Fibroblast of lung (primary cell): ENCODE results near the gene ACP5. TPM values are rescaled to one million over a fixed set of nuclear protein-coding genes. Genes with fewer than 3 reads are reported as not detected.
"Not testable (repeated sequence)": the region's sequence is repeated elsewhere in the genome, so short reads cannot be mapped to it uniquely, and the experiment has no call there.

Experiments
- DNase-seq, 2 donors: peaks; one replicate each; pipeline versions ENCODE4 v3.0.0 to v3.0.0-alpha.2; 2010; ENCODE audit warnings: low read depth in 2 of 2
- H2AFZ ChIP-seq: 2 replicates; pipeline ENCODE4 v1.5.1; 2012; ENCODE audit warnings: low read length, control low read depth, inconsistent platforms
- H3K27ac ChIP-seq: 2 replicates; pipeline ENCODE4 v1.5.1; 2011; ENCODE audit warnings: low read length, control low read depth; ENCODE audit not compliant: insufficient read depth
- H3K27me3 ChIP-seq: 2 replicates; pipeline ENCODE4 v1.5.1; 2011; ENCODE audit warnings: mild to moderate bottlenecking, low read length; ENCODE audit not compliant: control insufficient read depth, insufficient read depth
- H3K36me3 ChIP-seq: 2 replicates; pipeline ENCODE4 v1.5.1; 2011; ENCODE audit warnings: low read length; ENCODE audit not compliant: control insufficient read depth, insufficient read depth
- H3K4me1 ChIP-seq: 2 replicates; pipeline ENCODE4 v1.5.1; 2011; ENCODE audit warnings: low read length; ENCODE audit not compliant: control insufficient read depth, insufficient read depth; ENCODE audit errors: extremely low read depth
- H3K4me2 ChIP-seq: 2 replicates; pipeline ENCODE4 v1.5.1; 2011; ENCODE audit warnings: low read length, control low read depth; ENCODE audit not compliant: insufficient read depth; ENCODE audit errors: extremely low read depth
- H3K4me3 ChIP-seq, 4 experiments: fragments of 200-600 bp in 1 of 4; sonication (generic) in 1 of 4; replicated peaks in 1 of 4; 2 replicates each; pipeline ENCODE4 v1.5.1; 2011 to 2016; ENCODE audit warnings: low read length in 4 of 4, low read depth in 3 of 4, mild to moderate bottlenecking in 3 of 4, control low read depth in 2 of 4, inconsistent platforms in 1 of 4, mixed read lengths in 1 of 4; ENCODE audit not compliant: insufficient read depth in 1 of 4; ENCODE audit errors: control extremely low read depth in 1 of 4
- H3K79me2 ChIP-seq: 2 replicates; pipeline ENCODE4 v1.5.1; 2012; ENCODE audit warnings: mild to moderate bottlenecking, low read length, inconsistent platforms; ENCODE audit not compliant: control insufficient read depth, insufficient read depth
- H3K9ac ChIP-seq: 2 replicates; pipeline ENCODE4 v1.5.1; 2011; ENCODE audit warnings: mild to moderate bottlenecking, low read length, control low read depth; ENCODE audit not compliant: insufficient read depth
- H3K9me3 ChIP-seq: 2 replicates; pipeline ENCODE4 v1.5.1; 2012; ENCODE audit warnings: low read depth, low read length; ENCODE audit not compliant: control insufficient read depth, insufficient read depth
- H4K20me1 ChIP-seq: 2 replicates; pipeline ENCODE4 v1.5.1; 2011; ENCODE audit warnings: low read length; ENCODE audit not compliant: control insufficient read depth, insufficient read depth; ENCODE audit errors: extremely low read depth
- EZH2 ChIP-seq: IDR thresholded peaks from 2 replicates; pipeline ENCODE4 v1.5.1; 2012; ENCODE audit warnings: low read length, control low read depth, mild to moderate bottlenecking; ENCODE audit errors: missing control alignments
- polyA plus RNA-seq, 2 donors: library from polyadenylated mRNA; depleted of rRNA in 1 of 2; stranded (reverse) in 1 of 2; unstranded in 1 of 2; fragments of >200 nt; gene quantifications; 2 replicates each; pipeline ENCODE4 v1.2.1, GENCODE V29; 2011 to 2012; ENCODE audit warnings: missing spikeins in 1 of 2
- total RNA-seq: library from RNA; depleted of rRNA; stranded (reverse); fragments of >200 nt; gene quantifications from 2 replicates; pipeline ENCODE4 v1.2.1, GENCODE V29; 2014
- TF ChIP-seq, protein P1 (sequence below), 2 donors: IDR thresholded peaks in 1 of 2; conservative IDR thresholded peaks in 1 of 2; 1 replicate in 1 of 2; 2 replicates in 1 of 2; pipeline ENCODE4 v1.5.1; 2011 to 2012; ENCODE audit warnings: low read length in 2 of 2, control low read depth in 1 of 2, inconsistent platforms in 1 of 2, low read depth in 1 of 2, mild to moderate bottlenecking in 1 of 2

Gene ACP5
- total and polyA plus RNA-seq, 2 donors (not counting 1 experiment from before 2014, with no cell fraction given) = 1.2 to 2.2 TPM

DNA sequence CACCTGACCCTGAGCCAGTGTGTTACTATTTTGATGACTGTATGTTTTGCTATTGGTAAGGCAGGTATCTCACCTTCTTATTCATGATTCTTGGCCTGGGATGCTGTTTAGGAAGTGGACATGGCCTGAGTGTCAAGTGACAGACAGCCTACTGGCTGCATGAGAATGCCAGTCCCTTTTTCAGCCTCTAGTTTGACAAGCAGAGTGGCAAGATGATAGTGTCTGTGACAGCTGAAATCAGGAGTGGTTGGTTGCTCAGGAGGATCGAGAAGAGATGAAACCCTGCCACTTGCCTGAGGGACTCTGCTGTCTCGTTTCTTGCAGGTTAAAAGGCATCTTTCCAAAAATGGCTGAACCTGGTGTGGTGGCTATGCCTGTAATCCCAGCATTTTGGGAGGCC, 11.3 kb downstream of the ACP5 start:
- TF ChIP-seq EZH2 = no peak
- TF ChIP-seq, protein P1, sequence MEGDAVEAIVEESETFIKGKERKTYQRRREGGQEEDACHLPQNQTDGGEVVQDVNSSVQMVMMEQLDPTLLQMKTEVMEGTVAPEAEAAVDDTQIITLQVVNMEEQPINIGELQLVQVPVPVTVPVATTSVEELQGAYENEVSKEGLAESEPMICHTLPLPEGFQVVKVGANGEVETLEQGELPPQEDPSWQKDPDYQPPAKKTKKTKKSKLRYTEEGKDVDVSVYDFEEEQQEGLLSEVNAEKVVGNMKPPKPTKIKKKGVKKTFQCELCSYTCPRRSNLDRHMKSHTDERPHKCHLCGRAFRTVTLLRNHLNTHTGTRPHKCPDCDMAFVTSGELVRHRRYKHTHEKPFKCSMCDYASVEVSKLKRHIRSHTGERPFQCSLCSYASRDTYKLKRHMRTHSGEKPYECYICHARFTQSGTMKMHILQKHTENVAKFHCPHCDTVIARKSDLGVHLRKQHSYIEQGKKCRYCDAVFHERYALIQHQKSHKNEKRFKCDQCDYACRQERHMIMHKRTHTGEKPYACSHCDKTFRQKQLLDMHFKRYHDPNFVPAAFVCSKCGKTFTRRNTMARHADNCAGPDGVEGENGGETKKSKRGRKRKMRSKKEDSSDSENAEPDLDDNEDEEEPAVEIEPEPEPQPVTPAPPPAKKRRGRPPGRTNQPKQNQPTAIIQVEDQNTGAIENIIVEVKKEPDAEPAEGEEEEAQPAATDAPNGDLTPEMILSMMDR (conservative IDR thresholded peaks at IDR 0.05 in 1 of 2, IDR thresholded peaks at IDR 0.05 in 1 of 2; ENCODE audit: low read depth in 1 of 2, low read length in 2 of 2) = no peak

DNA sequence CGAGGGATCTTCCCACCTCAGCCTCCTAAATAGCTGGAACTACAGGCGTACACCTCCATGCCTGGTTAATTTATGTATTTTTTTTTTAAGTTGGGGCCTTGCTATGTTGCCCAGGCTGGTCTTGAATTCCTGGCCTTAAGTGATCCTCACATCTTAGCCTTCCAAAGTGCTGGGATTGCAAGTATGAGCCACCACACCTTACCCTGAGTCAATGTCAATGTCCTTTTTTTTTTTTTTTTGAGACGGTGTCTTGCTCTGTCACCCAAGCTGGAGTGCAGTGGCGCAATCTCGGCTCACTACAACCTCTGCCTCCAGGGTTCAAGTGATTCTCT, 11.8 kb downstream of the ACP5 start:
- not testable (repeated sequence) for H3K79me2 ChIP-seq, H3K9ac ChIP-seq, H2AFZ ChIP-seq, H3K27ac ChIP-seq, H3K4me3 ChIP-seq, H3K27me3 ChIP-seq, H4K20me1 ChIP-seq, H3K4me2 ChIP-seq, DNase-seq, H3K4me1 ChIP-seq, H3K9me3 ChIP-seq, H3K36me3 ChIP-seq

More for the DNA sequence above, 11.3 kb downstream of the ACP5 start:
- no peak for DNase-seq
- Histone ChIP-seq H3K27me3 (no peaks in the 10 kb centered on the region), H3K4me2 (no peak overlapping the region), H2AFZ (no peak overlapping the region), H3K27ac (no peak overlapping the region), H3K36me3 (no peaks in the 10 kb centered on the region), H3K79me2 (no peaks in the 10 kb centered on the region), H4K20me1 (no peaks in the 10 kb centered on the region), H3K9me3 (no peaks in the 10 kb centered on the region), H3K9ac (no peak overlapping the region), H3K4me3 (no peak overlapping the region), H3K4me1 (no peaks in the 10 kb centered on the region)

DNA sequence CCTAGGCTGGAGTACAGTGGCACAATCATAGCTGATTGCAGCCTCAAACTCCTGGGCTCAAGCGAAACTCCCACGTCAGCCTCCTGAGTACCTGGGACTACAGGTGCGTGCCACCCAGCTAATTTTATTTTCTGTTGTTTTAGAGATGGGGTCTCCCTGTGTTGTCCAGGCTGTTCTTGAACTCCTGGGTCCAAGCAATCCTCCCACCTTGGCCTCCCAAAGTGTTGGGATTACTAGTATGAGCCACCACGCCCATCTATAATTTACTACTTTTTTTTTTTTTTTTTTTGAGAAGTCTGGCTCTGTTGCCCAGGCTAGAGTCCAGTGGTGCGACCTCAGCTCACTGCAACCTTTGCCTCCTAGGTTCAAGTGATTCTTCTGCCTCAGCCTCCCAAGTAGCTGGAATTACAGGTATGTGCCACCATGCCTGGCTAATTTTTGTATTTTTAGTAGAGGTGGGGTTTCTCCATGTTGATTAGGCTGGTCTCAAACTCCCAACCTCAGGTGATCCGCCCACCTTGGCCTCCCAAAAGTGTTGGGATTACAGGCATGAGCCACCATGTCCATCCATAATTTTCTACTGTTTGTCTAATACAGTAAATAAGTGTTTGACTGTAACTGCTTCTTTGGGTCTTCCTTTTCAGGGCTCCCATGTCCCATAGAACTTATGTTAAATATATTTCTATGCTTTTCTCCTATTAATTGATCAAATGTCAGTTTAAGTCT, 13.2 kb downstream of the ACP5 start:
- H3K27me3 ChIP-seq, H2AFZ ChIP-seq, H3K4me2 ChIP-seq, H3K27ac ChIP-seq, H4K20me1 ChIP-seq, H3K36me3 ChIP-seq, H3K4me3 ChIP-seq, H3K9me3 ChIP-seq, H3K9ac ChIP-seq, DNase-seq, H3K4me1 ChIP-seq, H3K79me2 ChIP-seq: not testable (repeated sequence)

DNA sequence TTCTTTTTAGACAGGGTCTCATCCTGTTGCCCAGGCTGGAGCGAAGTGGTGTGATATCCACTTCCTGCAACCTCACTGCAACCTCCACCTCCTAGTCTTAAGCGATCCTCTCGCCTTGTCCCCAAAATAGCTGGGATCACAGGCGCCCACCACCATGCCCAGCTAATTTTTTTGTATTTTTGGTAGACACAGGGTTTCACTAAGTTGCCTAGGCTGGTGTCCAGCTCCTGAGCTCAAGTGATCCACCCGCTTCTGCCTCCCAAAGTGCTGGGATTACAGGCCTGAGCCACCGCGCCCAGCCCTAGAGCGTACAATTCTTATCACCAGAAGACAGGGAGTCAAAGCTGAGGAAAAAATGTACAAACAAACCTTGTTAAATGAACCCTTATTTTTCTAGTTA, 13.9 kb downstream of the ACP5 start:
- H3K27me3 ChIP-seq = no peaks in the 10 kb centered on the region
- no peak overlapping the region for H3K4me2 ChIP-seq
- no peak overlapping the region for H3K27ac ChIP-seq
- no peaks in the 10 kb centered on the region for H3K9me3 ChIP-seq
- no peak overlapping the region for H2AFZ ChIP-seq
- H3K4me3 ChIP-seq = no peak overlapping the region
- H3K36me3 ChIP-seq = no peaks in the 10 kb centered on the region
- no peaks in the 10 kb centered on the region for H3K4me1 ChIP-seq
- no peak overlapping the region for H3K9ac ChIP-seq
- TF ChIP-seq, protein P1 (conservative IDR thresholded peaks at IDR 0.05 in 1 of 2, IDR thresholded peaks at IDR 0.05 in 1 of 2; ENCODE audit: low read depth in 1 of 2, low read length in 2 of 2) = no peak
- no peak for TF ChIP-seq EZH2
- DNase-seq = no peak
- no peaks in the 10 kb centered on the region for H4K20me1 ChIP-seq
- H3K79me2 ChIP-seq = peaks cover 2% of the 10 kb centered on the region
